ENCODE results near the gene TSEN2.
"Not testable (repeated sequence)": the region's sequence is repeated elsewhere in the genome, so short reads cannot be mapped to it uniquely, and the experiment has no call there.

The TSEN2 gene

DNA sequence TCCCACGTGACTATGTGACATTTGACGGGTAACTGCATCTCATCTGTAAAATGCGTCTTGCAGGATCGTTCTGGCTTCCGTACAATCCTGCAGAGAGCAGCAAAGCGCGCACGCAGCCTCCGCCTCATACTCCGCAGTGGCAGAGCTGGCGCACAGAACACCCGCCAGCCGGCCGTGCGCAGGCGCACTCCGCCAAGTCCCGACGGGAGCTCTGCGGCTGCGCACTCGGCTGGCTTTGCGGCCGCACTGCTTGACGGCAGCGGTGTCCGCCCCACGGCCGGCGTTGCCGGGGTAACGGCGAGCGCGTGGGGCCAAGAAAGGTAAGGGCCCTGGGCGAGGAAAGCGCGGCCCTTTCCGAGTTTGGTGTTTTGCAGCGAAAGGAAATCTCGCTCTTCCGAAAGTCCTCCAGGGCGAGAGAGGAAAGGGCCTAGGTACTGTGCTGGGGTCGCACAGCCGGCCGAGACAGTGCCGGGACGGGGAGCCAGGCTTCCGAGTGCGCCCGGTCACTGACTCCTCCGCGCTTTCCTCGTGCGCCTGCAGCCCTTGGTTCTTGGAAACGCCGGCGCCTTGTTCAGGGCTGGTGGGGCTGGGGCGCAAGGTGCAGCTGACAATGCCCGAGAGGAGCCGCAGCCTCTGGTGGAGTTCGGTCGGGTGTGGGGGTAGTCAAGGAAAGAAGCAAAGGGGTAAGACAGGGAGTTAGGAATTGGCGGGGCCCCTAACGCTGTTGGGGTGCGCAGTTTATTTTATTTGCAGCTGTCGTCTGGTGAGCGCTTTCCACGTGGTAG, at the start of gene TSEN2:
Gene TSEN2, plus strand, starts transcription at position 283 of the 785 bp plus-strand sequence. CDS start 5,321 bp downstream, outside the sequence.
- peak; percentile 91 to 93 for DNase-seq

DNA sequence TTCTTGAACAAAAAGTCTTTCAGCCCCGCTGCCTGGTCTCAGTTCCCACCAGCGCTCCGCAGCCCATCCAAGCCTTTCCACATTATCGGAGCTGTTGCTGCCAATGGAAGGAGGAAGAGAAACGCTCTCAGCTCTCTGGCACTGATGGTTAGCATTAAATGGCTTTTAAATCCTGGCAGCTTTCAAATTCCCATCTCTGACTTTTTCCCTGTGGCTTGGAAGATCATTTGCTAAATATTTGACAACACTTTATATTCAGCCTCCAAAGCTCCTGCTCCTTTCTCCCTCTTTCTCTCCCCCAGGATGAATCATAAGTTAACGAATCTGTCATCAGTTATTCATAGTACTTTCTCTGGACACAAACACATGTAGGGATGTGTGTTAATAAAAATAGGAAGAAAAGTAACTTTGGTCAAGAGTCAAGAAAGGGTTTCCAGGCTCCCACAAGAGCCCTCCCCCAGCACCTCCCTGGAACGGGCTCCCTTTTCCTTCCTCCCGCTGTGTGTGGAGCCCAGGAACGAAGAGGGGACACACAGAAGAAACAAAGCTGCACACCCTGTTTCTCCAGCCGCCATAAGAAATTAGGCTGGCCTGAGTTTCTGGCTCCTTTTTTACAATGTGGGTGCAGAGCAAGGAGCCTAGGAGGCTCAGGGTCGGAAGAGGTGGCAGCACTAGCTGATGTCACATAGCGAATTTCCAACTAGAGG, 47.6 kb upstream of the TSEN2 start:
- DNase-seq, result no peak

DNA sequence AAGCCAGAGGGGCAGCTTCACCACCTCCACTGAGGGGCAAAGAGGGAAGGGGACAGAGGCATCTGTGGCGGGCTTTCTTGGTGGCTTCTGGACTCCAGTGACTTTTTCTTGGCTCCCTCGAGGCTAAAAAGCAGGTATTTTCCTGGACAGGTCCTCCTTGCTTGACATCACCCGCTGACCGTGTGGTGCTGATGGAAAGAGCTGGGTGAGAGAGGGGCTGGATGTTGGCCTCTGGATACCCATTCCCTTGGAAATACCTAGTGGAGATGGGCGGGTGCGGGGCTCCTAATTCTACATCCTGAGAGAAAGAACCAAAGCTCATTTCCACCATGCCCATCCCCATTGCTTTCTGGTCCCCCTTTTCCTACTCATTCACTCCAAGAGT, 47.1 kb upstream of the TSEN2 start:
- no peak for DNase-seq

DNA sequence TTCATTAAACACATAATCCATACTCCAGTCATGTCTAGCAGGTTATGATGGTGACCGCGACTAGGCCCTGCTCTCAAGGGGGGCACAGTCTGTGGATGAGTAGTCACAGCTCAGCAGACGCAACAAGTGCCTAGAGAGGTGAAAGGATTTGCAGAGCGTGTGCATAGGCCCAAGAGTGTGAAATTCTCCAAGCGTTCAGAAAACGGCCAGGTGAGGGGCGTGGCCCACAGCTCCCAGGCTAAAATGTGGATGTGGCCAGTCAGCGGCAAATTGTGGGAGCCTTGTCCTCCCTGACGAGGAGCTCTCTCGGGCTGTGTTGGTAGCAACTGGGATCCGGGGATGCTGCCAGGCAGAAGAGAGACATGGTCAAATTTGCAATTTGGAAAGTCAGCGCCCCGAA, 46.4 kb upstream of the TSEN2 start:
- no peak for DNase-seq

DNA sequence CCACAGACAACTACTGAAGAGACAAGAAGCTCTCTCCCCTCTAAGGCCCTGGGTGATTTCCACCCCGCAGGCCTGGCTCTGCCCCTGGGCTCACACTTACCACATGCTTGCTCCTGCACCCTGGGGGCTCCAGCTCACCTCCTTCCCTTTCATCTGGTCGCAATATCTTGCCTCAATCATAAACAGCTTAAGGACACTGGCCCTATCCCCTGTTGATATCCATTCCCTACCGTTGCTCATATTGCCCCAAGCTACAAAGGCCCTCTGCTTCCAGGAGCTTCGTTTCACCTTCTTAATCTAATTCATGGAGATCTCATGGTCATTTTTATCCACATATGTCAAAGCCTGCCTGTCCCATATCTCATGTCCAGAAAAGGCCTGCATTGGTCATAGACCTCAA, 46.0 kb upstream of the TSEN2 start:
- no peak for DNase-seq

DNA sequence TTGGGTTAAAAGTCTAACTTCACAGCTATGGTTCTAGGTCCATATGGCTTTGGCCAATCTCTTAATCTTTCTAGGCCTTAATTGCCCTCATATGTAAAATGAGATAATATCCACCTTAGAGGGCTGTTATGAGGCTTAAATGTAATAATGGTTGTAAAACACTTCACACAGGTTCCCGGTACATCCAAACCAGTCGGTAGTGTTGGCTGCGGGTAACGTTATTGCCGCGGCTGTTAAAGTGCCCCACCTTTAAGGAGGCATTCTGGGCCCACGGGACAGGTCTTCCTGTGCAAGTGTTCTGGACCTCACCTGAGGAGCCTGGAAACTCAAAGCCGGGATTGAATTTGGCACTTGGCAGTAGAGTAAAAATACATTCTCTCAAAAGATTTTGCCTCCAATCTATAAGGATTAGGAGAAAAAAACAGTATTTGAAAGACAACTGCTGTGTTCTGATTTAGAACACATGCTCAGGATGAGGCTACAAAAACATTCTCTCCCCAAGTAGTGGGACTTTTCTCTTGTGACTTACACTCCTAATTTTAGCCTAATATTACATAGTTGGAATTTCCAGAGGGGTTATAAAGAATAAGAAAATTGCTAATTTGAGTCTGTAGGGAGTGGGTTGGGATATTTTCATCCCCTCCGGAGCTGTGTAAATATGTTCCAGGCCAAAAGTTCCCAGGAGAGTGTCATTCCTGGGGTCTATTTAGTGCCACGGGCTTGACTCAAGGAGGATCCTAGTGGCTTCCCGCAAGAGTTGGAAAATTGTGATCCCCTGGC, 44.9 kb upstream of the TSEN2 start:
- no peak for DNase-seq

DNA sequence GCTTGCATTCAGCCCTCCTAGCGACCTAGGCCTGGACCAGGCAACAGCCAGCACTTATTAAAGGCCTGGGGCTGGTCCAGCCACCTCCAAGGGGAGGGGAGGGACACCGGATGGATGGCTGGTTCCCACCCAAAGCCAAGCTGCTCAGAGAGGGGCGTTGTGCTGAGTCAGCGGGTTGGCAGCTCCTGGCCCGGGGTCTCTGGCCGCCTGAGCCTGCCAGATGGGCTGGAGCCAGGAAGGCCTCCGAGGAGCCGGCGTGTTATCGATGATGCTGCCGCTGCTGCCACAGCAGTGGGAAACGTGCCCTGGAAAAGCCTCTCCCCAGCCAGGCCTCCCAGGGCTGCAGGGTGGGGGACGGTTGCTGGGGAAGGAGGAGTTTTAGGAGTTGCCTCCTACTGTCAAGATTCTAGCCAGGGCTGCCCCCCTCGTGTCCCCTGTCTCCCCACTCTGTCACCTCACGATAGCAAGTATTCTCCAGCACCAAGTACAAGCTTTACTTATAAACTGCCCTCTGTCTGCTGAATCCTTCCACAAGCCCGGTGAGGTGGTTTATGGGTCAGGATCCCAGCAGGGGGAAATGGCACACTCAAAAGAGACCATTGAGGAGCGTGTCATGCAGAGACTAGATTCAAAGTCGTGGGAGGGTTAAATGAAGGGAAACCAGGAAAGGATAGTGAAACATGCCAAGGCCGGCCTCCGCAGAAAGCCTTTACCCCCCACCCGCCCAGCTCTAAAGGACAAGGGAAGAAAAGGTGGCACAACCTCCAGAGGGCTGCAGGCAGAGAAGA, 43.2 kb upstream of the TSEN2 start:
- DNase-seq, result no peak

DNA sequence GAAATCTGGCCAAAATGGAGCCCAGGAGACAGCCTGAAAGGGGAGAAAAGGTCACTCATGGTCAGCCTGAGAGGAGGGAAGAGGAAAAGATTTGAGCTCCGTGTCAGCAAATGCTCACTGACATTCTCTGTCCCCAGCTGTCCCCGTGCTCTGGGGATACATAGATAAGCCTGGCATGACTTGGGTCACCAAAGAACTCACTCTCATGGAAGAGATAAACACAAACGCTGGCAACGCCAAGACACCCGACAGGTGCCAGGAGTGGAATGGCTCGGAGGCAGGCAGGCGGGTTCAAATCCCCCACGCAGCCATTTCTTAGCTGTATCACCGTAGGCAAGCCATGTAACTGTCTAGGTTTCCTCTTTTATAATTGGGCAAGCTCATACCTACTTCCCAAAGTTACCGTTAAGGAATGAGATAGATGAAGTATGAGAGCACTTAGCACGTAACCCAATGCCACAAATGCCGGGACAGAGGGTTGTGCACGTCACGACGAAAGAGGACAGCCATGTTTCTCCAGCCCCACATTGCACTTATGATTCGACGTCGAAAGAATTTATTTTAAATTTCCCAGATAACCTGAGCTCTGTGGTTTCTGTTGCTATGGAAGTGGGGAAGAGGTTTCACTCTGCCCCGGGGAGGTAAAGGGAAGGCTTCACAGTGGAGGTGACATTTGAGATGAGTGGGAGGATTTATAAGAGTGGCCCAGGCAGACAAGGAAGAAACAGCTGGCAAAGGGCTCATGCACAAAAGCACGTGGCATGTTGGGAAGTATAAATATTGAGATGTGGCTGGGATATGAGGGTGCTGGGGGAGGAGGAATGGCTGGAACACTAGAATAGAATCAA, 41.4 kb upstream of the TSEN2 start:
- DNase-seq, result no peak

DNA sequence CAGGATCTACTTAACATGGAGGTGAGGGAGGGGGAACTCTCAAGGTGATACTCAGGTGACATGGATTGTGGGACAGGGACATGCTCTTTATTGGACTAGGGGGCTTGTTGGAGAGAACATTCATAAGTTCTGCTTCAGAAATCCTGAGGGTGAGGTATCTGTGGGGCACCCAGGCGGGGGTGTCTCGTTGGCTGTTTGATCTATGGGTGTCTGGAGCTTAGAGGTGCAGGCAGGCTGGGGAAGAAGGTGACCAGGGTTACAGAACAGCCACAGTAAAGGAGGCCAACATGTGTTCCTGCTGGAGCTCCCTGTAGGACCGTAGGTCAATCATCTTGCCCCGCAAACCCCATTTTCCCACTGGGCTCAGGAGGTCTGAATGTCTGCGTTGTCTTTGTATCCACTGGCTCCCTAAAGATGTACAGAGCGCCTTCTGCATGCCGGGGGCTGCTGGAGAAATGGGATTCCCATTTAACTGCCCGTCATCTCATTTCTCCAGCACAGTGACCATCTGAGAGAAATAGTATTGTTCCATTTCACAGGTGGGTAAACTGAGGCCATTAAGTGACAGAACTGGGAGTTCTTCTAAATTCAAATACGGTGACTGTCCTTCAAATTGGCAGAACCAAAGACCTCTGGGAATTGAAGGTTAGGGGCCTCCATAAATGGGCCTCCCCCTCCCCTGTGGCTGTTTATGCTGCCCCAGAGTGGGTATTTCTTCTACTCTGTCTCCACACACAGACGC, 40.3 kb upstream of the TSEN2 start:
- DNase-seq, result no peak

DNA sequence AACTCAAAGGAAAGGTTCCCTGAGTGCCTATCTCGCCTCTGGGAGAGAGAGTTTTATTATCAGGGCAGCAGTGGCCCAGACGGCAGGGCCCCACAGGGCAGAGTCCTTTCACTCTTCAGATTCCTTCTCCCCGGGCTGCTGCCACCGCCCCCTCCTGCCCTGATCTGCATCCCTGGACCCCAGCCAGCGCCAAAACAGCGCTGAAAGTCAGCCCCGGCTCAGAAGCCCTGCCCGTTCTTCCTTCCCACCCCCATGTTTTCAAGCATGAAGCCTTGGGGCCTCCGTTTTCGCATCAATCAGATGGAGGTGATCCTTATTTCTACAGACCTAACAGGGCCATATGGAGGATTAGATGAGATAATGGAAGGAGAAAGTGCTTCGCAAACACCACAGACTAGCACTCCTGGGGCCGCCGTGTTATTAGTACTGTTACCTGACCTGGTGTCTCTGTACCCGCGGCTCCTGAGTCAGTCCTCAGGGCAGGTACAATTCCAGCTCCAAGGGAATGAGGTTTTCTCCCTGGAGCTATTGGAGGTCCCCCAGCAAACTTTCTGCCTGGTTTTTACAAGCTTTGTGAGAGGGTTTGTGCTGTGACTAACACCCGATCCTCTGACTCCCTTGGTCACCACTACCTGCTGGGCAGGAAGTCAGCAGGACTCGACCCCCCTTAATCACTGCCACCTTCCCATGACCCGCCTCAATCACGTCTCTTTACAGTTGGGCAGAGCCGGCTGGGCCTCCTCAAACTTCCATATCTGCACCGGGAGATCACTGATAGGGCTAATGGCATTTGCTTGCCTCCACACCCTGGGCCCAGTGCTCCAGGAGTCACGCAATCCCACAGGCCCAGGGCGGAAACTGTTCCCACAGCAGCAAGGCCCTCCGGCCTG, 39.5 kb upstream of the TSEN2 start:
- no peak for DNase-seq

DNA sequence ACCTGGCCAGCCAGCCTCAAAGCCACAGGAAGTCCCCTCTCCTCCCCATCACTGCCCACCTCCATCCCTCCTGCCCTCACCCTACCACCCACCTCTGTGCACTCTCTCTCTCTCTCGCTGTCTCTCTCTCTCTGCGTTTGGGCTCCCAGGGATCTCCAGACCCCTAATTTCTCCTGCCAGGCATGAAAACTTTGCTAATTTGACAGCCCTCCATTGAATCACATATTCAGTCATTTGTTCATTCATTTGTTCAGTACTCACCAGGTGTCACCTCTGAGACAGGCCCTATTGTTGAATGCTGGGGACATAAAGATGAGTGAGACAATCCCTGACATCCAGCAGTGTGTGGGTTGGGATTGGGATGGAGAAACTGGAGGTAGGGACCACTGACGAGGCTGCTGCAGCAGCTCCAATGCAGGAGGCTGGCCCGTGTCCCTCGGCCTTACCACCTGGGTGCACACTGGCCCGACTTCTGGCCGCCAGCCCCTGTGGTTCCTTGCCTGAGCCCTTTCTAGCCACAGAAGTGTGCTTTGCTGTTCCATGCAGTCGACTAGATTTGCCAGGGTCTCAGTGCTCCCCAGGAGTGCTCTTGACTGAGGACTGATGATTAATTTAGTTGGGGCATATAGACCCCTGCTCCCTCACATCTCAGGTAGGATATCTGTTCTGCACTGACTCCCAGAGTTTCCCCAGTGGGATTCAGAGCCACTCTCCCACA, 38.6 kb upstream of the TSEN2 start:
- no peak for DNase-seq

DNA sequence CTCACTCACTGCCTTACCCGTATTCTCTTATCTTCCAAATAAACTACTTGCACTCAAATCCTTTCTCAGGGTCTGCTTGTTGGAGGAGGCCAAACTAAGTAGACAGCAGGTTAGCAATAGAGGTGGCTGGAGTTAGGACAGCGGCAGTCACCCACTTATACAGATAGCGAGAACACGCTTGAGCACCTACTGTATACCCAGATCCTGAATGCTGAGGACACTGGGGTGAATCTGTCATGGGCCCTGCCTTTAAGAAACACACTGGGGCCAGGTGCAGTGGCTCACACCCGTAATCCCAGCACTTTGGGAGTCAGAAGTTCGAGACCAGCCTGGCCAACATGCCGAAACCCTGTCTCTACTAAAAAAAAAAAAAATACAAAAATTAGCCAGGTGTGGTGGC, 38.0 kb upstream of the TSEN2 start:
- no peak for DNase-seq

DNA sequence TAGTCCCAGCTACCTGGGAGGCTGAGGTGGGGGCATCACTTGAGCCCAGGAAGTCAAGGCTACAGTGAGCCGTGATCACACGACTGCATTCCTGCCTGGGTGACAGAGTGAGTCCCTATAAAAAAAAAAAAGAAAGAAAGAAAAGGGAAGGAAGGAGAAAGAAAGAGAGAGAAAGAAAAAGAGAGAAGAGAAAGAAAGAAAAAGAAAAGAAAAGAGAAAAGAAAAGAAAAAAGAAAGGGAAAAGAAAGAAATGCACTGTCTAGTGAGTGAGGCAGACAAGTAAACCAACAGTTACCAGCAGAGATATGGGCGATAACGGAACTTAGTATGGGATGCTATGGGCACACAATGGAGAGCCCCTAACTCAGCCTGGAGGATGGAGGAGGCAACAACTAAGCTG, 37.2 kb upstream of the TSEN2 start:
- no peak for DNase-seq

DNA sequence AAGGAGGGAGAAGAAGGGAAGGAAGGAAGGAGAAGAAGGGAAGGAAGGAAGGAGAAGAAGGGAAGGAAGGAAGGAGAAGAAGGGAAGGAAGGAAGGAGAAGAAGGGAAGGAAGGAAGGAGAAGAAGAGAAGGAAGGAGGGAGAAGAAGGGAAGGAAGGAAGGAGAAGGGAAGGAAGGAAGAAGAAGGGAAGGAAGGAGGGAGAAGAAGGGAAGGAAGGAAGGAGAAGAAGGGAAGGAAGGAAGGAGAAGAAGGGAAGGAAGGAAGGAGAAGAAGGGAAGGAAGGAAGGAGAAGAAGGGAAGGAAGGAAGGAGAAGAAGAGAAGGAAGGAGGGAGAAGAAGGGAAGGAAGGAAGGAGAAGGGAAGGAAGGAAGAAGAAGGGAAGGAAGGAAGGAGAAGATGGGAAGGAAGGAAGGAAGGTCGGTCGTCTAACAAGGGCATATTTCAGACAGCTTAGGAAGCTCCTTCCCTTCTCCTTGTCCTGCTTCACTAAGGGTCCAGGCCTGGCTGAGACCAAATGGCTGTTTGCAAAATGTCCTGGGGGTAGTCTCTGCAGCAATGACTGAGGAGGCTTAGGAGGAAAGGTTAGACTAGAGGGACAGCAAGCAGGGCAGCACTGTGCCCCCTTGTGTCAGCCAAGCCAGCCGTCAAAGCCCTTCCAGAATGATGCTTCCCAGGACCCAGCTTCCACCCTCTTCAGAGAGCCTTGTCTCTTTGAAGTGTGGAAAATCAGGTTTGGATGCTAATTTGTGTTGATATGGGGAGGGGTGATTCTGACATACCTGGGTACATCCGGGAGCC, 35.7 kb upstream of the TSEN2 start:
- DNase-seq, result not testable (repeated sequence)

DNA sequence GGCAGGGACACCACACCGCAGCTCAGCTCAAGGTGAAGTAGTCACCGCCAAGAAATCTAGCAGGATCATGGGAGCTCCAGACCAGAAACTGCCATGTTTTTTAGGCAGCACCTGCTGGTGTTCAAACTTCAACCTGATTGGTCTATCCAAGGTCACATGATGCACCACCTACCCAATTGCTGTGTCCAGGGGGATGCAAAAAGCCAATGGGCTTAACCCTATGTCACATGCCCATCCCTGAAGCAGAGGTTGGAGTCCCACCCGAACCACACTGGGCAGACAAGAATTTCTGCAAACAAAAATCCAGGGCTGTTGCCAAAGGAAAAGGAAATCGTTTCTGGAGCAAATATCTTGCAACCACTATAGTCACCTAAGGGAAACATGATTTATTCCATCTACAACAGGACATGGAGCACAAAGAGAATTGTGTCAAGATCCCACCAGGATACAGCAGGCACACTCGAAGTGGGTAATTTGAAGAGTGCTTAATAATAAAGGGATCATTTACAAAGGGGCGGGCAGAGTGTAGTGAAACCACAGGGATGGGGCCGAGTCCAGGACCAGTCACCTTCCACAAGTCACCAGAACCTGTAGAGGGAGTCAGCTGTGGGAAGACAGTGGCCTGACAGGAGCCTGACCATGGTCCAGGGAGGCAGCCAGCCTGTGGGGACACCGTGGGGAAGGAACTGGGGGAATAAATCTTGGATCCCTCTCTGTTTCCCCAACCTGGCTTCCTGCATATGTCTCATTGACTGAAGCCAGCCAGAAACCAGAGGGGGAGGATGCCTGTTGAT, 34.2 kb upstream of the TSEN2 start:
- DNase-seq, result no peak

DNA sequence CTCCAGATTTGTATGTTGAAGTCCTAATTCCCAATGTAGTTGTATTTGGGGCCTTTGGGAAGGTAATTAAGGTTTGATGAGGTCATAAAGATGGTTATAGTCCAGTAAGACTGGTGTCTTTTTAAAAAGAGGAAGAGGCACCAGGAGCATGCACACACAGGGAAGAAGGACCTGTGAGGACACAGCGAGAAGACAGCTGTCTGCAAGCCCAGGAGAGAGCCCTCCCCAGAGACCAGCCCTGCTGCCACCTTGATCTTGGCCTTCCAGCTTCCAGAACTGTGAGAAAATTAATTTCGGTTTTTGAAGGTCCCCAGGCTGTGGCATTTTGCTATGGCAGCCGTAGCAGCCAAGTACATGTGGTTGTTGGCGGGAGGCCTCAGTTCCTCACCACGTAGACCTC, 32.8 kb upstream of the TSEN2 start:
- DNase-seq, result no peak

DNA sequence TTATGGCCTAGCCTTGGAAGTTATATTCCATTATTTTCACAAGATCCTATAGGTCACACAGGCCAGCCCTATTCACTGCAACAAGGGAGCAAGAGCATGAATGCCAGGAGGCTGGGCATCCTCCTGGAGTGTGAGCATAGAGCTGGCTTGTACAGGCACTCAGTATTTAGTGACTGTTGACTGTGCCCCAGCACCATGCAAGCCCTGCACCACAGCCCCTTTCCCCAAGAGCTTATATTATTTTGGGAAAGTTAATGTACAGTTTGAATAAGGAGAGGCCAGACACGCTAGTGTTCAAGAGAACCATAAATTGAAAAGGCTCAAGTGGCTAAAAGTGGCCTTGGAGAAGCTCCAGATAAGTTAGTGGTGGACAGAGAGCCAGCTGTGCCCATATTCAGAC, 32.3 kb upstream of the TSEN2 start:
- no peak for DNase-seq

All from activated CD4-positive, alpha-beta T cell treated with anti-CD3 and anti-CD28 coated beads, Interleukin-2, amount 50 U/mL, for 4 hours (primary cell).